ENCODE data around the gene TMEM156.

DNA sequence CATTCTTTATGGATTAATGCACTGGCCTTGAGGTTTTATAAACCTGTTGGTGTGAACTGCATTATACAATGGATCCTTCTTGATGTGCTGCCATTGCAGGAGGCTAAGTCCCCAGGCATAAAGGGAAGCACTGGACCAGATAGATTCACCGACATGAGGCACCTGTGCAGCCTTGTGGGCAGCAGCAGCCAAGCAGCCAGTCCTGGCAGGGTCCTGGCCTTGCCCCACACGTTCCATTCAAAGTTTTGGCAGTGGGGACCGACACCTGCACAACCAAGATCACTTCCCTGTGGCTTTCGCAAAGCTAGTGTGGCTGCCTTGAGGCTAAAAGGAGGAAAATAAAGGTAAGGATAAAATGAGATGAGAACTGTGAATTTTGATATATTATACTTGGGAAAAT, 53.1 kb downstream of the TMEM156 start:
- TF ChIP-seq, protein P1, sequence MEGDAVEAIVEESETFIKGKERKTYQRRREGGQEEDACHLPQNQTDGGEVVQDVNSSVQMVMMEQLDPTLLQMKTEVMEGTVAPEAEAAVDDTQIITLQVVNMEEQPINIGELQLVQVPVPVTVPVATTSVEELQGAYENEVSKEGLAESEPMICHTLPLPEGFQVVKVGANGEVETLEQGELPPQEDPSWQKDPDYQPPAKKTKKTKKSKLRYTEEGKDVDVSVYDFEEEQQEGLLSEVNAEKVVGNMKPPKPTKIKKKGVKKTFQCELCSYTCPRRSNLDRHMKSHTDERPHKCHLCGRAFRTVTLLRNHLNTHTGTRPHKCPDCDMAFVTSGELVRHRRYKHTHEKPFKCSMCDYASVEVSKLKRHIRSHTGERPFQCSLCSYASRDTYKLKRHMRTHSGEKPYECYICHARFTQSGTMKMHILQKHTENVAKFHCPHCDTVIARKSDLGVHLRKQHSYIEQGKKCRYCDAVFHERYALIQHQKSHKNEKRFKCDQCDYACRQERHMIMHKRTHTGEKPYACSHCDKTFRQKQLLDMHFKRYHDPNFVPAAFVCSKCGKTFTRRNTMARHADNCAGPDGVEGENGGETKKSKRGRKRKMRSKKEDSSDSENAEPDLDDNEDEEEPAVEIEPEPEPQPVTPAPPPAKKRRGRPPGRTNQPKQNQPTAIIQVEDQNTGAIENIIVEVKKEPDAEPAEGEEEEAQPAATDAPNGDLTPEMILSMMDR (IDR thresholded peaks at IDR 0.05; ENCODE audit: borderline replicate concordance, extremely low read depth, low read length, poor library complexity, severe bottlenecking) = no peak
- TF ChIP-seq EZH2 (IDR thresholded peaks at IDR 0.05; ENCODE audit: borderline replicate concordance, low read depth, low read length, severe bottlenecking) = no peak
